A673 (cell line): ENCODE data around the gene BUB1B.

Experiments
- CTCF ChIP-seq: fragments of 300-800, 200-600 bp; sonication (generic); conservative IDR thresholded peaks from 2 replicates; pipeline ENCODE4 v1.5.1; 2017; ENCODE audit warnings: low read depth, mild to moderate bottlenecking, antibody characterized with exemption, low read length, moderate library complexity, mixed read lengths
- EZH2 ChIP-seq: fragments of 200-600 bp; sonication (generic); IDR thresholded peaks from 2 replicates; pipeline ENCODE4 v1.6.1; 2017; ENCODE audit warnings: borderline replicate concordance, low read depth, mild to moderate bottlenecking, mixed read lengths, antibody characterized with exemption, low read length; ENCODE audit not compliant: poor library complexity, severe bottlenecking

DNA sequence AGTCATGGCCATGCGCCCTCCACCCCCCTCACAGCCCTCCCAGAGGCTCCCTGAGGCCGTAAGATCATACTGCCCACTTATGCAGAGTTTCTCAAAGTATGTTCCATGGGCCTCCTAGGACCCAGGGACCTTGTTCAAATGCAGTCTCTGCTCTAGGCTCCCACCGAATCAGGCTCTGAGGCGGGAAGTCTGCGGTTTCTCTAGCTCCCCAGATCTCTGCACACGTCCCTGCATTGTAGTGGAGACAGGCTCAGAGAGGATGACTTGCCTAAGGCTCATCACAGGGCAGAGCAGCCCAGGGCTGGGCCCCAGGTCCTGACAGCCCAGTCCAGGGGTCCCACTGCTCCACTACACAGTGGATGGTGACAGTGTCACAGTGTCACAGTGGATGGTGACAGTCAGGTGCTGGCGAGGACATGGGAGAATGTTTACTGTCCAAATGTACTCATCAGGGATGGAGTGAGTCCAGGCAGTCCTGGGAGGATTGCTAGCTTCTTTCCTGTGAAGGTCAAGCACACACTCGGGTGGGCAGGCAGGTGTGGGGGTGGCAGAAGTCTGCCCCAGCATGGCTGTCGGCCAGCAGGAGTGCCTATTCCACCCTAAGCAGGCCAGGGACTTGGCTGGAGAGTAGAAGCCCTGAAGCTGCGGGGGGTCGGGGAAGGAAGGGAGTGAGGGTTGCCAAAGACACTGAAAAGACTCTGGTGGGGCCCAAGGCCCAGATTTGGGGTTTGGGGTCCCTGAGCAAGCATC lies 109.6 kb downstream of the BUB1B start:
- no peak for TF ChIP-seq CTCF
- no peak for TF ChIP-seq EZH2
